IPS DF 4.7 (cell line): ENCODE results near the gene FAM222B.
"Not testable (repeated sequence)": the region's sequence is repeated elsewhere in the genome, so short reads cannot be mapped to it uniquely, and the experiment has no call there.

ENCODE experiments used
- DNase-seq: peaks from one replicate; pipeline ENCODE4 v3.0.0-alpha.2; 2013; ENCODE audit warnings: low spot score; ENCODE audit errors: extremely low read depth

Gene FAM222B

DNA sequence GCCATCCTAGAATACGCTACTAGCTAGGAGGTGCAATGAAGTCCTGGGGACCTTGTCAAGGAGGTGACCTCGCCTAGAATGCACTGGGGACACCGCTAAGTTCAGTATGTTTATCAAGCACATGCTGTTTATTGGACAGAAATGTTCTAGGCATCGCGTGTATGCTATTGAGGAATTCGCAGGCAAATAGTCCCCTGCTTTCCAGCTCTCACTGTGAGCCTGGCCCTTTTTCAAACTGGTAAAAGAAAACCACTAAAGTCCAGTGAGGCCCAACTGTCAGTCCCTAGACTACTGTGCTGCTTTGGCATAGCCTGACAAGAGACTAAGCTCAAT lies 1.2 kb upstream of the FAM222B start:
- no peak for DNase-seq

DNA sequence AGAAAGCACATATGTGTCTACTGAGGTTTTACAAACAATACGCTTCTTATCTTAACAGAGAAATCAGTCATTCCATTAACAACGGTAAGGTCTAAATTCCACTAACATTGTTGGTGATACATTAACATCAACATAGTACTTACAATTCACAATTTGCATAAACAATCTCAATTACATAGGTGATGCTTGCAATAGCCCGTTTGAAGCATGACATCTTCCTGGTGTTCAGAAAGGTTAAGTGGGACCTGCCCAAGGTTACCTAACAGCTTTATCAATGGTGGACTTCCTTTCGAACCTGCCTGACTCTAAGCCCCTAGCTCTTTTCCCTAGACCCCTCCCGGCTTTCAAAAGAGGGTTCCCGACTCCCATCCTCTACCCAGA lies 699 bp downstream of the FAM222B start:
- no peak for DNase-seq

DNA sequence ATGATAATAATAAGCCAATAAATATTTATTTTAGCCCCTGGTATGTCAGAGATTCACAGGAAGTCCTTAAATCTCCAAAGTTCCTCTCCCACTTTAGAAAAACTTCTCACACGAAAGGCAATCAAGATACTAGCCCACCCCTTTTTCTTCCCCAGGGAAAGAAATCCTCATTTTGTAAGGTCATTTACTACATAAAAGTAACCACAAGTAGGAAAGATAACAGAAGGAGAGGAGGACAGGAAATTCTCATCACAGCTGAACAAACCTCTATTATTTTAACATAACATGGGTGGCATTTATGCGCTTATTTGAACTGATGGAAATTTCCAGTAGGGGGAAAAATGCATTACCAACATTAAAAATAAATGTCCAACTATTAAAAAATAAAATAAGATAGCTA lies 3.4 kb downstream of the FAM222B start:
- no peak for DNase-seq

DNA sequence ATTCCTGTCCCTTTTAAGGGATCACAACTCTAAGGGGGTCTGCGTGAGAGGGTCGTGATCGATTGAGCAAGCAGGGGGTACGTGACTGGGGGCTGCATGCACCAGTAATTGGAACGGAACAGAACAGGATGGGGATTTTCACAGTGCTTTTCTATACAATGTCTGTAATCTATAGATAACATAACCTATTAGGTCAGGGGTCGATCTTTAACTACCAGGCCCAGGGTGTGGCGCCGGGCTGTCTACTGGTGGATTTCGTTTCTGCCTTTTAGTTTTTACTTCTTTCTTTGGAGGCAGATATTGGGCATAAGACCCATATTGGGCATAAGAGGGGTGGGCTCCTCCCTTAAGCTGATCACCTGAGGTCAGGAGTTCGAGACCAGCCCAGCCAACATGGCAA lies 6.0 kb downstream of the FAM222B start:
- not testable (repeated sequence) for DNase-seq

DNA sequence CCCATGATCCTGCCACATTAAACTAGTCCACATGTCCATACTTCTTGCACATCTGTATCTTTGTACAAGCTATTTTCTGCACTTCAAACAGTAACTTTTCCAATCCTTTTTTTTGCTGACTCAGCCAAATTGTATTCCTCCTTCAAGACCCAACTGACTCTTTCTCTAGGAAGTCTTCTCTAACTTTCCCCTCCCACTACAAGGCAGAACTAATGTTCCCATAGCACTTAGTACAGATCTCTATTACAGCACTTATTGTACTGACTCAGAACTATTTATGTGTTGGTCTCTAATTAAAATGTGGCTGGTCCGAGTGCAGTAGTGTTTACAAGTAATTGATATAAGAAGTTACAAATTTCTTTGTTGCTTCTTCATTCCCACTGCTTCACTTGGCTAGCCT lies 8.2 kb downstream of the FAM222B start:
- DNase-seq = no peak

DNA sequence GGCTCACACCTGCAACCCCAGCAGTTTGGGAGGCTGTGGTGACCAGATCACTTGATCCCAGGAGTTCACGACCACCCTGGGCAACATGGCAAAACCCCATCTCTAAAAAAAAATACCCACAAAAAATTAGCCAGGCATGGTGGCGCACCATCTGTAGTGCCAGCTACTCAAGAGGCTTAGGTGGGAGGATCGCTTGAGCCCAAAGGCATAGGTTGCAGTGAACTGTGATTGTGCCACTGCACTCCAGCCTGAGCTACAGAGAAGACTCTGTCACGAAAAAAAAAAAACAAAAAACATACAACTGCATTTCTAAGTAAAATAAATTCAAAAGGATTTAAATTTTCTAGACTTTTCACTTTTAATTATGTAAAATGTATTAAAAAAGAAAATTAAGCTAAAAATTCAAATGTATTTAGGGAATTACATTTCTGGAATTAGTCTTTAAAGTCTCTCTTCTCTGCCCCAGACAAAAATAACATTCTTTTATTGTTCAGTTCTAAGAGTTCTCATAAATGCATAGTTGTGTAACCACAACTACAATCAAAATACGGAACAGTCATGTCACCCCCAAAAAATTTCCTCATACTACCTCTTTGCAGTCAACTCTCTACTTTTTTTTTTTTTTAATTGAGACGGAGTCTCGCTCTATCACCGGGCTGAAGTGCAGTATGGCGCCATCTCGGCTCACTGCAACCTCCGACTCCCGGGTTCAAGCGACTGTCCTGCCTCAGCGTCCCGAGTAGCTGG lies 14.1 kb downstream of the FAM222B start:
- DNase-seq = no peak

DNA sequence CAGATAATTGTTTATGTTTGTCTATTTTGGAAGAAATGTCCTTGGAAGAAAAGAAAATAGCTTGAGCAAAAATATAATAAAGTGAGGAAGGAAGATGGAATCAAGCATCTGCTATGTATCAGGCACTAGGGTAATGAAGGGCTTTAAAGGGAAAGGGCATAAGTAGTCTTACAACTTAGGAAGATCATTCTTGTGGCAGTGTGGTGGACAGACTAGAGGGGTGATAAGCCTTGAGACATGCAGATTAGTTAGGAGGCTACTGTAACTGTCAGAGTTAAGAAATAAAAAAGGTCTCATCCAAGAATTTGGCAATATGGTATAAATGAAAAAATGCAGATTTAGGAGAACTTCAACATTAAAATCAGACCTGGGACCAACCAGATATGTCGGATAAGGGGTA lies 14.9 kb downstream of the FAM222B start:
- no peak for DNase-seq

DNA sequence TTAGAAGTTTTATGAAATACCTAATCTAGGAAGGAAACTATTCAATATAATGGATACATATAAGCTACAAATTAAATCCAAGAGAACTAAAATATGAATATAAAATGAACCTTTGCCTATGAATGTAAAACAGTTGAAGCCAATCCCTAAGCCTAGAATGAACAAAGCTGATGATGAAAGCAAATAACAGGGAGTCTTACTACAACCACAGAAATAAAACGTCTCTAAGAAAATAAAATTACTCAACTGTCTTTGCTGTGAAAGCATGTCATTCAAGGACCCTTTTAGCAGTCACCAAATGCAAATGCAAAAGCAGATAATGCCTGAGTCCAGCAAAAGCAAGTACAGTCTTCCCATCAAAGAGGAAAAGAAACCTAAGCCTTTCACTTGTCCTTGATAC lies 23.0 kb downstream of the FAM222B start:
- no peak for DNase-seq

DNA sequence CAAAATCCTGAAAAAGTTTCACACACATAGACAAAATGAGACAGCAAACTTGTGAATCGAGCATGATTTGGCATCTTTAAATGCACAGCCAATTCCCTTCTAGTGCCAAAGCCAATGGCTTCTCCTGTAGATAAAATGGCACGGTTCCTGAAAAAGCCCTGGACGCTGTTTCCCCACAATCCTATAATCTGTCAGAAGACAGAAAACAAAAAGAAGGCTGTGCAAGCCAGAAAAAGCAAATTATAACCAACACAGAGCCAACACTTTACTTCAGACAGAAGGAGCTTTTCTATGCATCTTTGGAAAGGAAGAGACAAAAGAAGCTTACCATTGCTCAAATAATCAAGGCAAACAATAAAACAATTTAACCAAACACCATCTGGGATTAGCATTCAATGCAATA lies 23.8 kb downstream of the FAM222B start:
- no peak for DNase-seq

DNA sequence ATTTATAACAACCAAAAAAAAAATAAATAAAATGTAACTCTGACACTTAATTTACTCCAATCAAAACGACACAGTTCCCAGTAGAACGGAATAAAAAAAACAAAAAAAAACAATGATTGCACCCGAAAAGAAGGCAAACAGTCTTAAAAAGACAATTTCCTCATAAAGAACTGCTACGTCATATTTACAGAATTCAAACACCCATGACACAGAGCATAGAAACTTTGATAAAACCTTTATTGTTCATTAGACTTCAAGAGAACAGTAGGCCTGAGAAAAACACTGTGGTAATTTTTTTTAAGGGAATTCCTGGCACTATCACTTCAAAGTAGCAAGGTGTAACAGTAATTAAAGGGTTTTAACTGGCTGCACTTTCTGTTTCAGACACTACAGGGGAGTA lies 26.1 kb downstream of the FAM222B start:
- no peak for DNase-seq

DNA sequence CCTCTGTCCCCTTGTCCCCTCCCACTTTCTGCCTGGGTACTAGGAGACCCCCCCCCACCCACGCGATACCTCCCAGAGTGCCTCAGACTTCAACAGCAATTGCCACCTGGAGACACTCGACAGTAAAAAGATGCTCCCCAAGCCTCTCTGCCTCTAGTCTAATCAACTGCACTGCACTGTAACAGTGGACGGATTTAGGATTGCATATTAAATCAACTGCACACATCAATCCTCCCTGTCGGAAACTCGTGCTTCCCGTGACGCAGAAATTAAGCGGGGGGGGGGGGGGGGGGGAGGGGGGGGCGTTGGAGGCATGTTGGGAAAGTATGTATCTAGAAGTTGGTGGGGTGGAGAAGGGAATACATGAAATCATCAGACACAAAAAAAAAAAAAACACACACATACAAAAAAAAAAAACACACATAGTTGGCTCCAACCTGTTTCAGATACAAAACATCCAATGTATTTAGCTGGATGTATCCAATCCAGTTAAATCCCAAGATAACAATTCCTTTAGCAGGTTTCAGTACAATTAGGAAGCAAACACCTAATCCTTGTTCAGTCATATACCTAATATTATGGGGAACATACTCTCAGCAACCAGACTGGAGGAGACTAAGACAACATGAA lies 29.7 kb downstream of the FAM222B start:
- DNase-seq = no peak

DNA sequence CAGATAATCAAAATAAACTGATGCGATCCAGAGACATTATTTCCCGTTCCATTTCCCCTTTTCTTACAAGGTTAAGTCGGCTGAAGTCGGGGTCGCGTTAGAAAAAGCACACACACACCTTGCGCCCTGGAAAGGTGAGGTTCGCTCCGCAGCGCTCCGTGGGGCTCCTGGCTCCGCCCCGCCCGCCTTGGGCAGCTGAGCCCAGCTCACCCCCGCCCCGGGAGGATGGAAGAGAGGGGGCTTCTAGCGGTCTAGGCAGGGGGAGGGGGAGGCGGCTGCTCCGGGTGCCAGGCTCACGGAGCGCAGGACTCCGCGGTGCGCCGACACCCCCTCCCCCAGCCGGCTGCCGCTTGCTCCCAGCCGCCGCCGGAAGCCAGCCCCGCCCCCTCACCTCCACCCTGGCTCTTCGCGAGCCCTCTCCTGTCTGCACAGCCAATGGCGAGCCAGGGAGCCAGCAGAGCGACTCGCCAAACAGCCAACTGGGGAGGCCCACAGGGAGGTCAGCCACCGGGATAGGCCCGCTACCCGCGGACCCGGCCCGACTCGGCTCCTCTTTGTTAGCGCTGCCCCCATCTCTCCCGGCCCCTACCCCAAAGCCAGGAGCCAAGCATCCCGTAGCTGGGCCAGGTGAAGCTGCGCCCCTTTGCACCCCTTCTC lies 30.4 kb downstream of the FAM222B start:
- peak; percentile 87 for DNase-seq

DNA sequence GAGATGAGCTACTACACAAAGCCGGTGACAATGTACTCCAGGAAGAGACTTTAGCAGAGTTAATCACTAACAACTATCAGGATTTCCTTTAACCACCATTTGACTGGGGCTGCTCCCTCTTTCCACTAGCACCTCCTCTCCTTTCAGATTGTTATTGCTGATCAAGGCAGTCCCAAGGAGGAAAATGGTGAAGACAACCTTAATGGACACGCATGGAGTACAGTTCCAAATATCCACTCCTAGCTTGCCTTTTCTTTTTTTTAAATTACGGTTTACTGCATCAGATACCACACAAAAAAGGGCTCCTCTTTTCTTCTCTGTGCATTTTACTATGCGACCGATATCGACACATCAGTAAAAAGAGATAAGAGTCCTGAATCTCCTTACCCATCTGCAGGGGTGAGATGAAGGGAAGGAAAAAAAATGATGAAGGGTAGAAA lies 30.9 kb downstream of the FAM222B start:
- no peak for DNase-seq

DNA sequence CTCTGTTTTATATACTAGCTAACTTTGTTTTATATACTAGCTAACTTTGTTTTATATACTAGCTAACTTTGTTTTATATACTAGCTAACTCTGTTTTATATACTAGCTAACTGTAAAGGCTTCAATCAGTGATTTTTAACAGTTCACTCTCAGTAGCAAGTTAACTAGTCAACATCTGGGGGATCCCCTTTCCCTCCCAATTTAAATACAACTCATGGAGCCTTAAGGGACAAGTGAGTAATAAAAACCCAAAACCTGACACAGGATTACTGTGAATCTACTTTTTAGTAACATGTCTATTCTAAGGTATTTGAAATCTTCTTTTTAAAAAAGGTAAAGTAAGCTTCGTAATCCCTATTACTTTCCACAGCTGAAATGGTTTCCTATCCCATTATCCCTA lies 32.2 kb downstream of the FAM222B start:
- DNase-seq = no peak

DNA sequence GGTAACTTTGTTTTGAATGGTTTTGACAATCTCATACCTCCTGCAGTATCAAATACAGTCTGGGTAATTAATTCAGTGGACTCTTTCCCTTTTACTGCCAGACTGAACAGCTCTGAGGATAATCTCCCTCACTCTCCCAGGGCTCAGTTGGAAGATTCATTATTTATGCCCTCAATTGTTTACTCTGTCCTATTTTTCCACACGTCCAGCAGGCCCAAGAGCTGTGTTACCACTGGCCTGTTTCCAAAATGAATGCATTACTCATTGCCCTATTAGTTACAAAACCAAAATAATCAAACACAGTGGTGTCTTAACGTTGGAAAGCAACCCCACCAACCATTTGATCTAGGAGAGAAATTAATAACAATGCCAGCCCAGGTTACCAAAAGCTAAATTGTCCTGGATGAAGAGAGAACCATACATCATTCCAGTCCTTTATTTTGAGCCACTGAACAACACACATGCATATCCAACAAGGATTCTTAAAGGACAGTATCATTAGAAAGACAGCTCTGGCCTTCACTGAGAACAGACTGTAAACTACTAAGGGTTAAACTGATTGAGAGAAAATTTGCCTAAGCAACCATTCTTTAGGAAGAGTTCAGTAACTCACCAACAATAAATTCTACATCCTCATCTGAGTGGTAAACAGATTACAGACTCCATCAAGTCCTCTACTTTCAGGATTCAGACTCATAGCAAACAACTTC lies 34.5 kb downstream of the FAM222B start:
- DNase-seq = no peak

DNA sequence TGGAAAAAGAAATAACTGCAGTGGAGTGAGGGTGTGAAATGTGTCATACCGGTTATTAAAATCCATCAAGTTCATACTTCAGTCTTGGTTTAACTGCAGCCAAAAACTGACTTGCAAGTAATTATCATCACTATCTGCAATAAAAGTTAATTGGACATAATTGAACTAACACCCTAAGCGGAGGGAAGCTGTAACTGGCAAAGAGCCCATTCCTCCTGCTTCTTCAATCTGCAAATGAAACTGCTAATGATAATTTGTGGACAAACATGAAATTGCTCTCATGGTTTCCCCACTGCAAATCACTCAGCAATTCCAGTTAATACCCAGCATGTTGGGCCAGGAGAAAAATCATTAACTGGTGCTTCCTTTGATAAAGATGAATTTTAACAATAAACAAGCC lies 46.5 kb downstream of the FAM222B start:
- no peak for DNase-seq

DNA sequence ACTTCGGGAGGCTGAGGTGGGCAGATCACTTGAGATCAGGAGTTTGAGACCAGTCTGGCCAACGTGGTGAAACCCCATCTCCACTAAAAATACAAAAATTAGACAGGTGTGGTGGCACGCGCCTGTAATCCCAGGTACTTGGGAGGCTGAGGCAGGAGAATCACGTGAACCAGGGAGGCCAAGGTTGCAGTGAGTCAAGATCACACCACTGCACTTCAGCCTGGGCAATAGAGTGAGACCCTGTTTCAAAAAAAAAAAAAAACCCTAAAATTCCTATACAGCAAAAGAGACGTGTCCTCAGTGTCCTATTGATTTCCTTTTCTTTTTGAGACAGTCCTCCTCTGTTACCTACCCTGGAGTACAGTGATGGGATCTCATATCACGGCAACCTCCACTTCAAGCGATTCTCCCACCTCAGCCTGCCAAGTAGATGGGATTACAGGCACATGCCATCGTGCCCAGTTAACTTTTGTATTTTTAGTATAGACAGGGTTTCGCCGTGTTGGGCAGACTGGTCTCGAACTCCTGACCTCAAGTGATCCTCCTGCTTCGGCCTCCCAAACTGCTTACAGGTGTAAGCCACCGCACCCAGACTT lies 47.6 kb downstream of the FAM222B start:
- not testable (repeated sequence) for DNase-seq

DNA sequence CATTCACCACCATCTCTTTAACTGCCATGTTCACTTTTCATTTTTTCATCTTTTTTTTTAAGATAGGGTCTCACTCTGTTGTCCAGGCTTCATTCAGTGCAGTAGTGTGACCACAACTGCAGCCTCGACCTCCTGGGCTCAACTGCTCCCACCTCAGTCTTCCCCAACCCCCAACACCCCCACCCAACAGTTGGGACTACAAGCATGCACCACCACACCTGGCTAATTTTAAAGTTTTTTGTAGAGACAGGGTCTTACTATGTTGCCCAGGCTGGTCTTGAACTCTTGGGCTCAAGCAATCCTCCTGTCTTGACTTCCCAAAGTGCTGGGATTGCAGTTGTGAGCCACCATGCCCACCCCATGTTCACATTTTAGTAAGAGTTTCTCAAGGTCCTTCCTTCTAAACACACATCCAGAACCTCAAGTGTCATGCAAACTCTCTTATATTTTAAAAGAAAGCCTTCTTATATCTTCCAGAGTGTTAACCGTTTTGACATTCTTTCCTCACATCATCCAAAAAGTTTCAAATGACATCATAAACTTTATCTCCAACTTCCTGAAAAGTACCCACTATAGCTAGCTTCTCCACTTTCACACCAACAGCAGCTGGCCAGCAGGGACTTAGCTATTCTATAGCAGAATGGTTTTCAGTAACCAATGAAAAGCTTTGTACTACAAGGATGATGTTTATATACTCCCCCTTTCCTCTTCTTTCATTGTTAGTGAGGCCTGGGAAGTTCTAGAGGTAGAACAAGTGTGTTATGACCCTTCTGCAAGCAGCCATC lies 49.5 kb downstream of the FAM222B start:
- DNase-seq = no peak

DNA sequence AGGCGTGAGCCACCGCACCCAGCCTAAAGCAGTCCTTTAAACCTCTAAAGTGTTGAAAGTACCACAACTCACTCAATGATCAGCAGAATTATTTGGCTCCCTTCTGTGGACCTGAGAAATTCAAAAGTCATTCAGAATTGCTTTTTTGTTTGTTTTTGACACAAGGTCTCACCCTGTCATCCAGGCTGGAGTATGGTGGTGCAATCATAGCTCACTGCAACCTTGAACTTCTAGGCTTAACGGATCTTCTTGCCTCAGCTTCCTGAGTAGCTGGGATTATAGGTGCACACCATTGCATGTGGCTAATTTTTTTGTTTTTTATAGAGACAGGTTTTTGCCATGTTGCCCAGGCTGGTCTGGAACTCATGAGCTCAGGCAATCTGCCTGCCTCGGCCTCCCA lies 54.5 kb downstream of the FAM222B start:
- DNase-seq = no peak

DNA sequence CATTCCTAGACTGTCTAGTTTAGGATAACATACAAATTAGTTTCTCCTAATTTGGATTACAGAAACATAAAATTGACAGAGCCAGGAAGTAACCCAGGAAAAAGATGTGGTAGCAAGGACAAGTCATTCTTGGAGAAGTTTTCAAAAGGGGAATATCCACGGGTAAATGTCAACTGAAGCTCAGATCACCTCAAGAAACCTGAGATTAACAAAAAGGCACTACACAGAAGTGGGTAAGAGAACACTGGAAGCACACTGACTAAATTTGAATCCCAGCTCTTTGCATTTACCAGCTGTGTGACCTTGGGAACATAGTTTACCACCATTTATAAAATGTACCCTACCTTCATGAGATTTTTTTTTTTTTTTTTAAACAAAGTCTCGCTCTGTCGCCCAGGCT lies 59.4 kb downstream of the FAM222B start:
- no peak for DNase-seq

DNA sequence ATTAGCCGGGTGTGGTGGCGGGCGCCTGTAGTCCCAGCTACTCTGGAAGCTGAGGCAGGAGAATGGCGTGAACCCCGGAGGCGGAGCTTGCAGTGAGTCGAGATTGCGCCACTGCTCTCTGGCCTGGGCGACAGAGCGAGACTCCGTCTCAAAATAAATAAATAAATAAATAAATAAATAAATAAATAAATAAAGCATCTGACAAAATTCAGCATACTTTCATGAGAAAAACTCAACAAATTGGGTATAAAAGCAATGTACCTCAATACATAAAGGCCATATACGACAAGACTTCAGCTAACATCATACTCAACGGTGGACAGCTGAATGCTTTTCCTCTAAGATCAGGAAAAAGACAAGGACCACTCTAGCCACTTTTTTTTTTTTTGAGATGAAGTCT lies 63.0 kb downstream of the FAM222B start:
- not testable (repeated sequence) for DNase-seq
